Measurements from ENCODE around the gene OR10J5. TPM values are rescaled to one million over a fixed set of nuclear protein-coding genes. Genes with fewer than 3 reads are reported as not detected.

OR10J5 gene
- total RNA-seq, 1 experiment from 2014 or later: not detected

GRCh38 chr1:159509440-159510228 is 26.2 kb downstream of the OR10J5 start:
- H4K20me1 ChIP-seq (ENCODE audit: insufficient read depth): no peaks in the 10 kb centered on the region; the same call in 1 of the 2 replicates
- ChIA-PET POLR2A (no interaction called here), RAD21 (ENCODE audit: low non-redundant PET in 1 of 2, low total read pairs in 2 of 2, uncharacterized antibody in 2 of 2, unreplicated experiment in 2 of 2) (interaction anchor here in 1 of 2 experiments (0.6 kb wide), 1 partner anchor 109 kb away, joined by 12 read pairs; no protein-coding TSS in a partner anchor), CTCF (no interaction called here)
- BruUV-seq (replicated peaks): no TSS peak
- H3K4me2 ChIP-seq (ENCODE audit: low read length): no peak overlapping the region
- H3K4me3 ChIP-seq (replicated peaks in 1 of 2; ENCODE audit: low read depth in 1 of 2, low read length in 2 of 2): no peak overlapping the region
- no peaks in the 10 kb centered on the region for H3K36me3 ChIP-seq (ENCODE audit: control insufficient read depth in 1 of 2, insufficient read depth in 2 of 2, low read length in 2 of 2)
- no peaks in the 10 kb centered on the region for H3K9me2 ChIP-seq (ENCODE audit: insufficient read depth)
- DNase-seq (ENCODE audit: low read depth, low spot score): no peak
- no peak for ATAC-seq
- no peak overlapping the region for H3K9ac ChIP-seq (ENCODE audit: low read length)
- H3K9me3 ChIP-seq (ENCODE audit: control insufficient read depth in 1 of 2, insufficient read depth in 1 of 2, low read depth in 1 of 2, low read length in 2 of 2): no peaks in the 10 kb centered on the region
- H3K27me3 ChIP-seq (ENCODE audit: insufficient read depth, low read length): no peaks in the 10 kb centered on the region
- intact Hi-C loops (cut with micrococcal nuclease): no loop called here
- H3K4me1 ChIP-seq (ENCODE audit: control insufficient read depth in 1 of 2, insufficient read depth in 2 of 2, low read length in 2 of 2): no peaks in the 10 kb centered on the region
- no peaks in the 10 kb centered on the region for H3K79me2 ChIP-seq (ENCODE audit: insufficient read depth, low read length)
- no peak for TF ChIP-seq POLR2A (IDR thresholded peaks at IDR 0.05; ENCODE audit: borderline replicate concordance, extremely low read depth, insufficient read depth, insufficient read length)
- TF ChIP-seq, protein P1, sequence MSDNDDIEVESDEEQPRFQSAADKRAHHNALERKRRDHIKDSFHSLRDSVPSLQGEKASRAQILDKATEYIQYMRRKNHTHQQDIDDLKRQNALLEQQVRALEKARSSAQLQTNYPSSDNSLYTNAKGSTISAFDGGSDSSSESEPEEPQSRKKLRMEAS (IDR thresholded peaks at IDR 0.05): no peak
- TF ChIP-seq ATF3 (IDR thresholded peaks at IDR 0.05): no peak
- TF ChIP-seq ZFX (IDR thresholded peaks at IDR 0.05): no peak
- TF ChIP-seq TCF7L2 (IDR thresholded peaks at IDR 0.05; ENCODE audit: borderline replicate concordance, extremely low read depth, insufficient read depth, insufficient read length): no peak
- no peak for TF ChIP-seq ELF1 (IDR thresholded peaks at IDR 0.05; ENCODE audit: borderline replicate concordance, low read depth)
- TF ChIP-seq, protein P2, sequence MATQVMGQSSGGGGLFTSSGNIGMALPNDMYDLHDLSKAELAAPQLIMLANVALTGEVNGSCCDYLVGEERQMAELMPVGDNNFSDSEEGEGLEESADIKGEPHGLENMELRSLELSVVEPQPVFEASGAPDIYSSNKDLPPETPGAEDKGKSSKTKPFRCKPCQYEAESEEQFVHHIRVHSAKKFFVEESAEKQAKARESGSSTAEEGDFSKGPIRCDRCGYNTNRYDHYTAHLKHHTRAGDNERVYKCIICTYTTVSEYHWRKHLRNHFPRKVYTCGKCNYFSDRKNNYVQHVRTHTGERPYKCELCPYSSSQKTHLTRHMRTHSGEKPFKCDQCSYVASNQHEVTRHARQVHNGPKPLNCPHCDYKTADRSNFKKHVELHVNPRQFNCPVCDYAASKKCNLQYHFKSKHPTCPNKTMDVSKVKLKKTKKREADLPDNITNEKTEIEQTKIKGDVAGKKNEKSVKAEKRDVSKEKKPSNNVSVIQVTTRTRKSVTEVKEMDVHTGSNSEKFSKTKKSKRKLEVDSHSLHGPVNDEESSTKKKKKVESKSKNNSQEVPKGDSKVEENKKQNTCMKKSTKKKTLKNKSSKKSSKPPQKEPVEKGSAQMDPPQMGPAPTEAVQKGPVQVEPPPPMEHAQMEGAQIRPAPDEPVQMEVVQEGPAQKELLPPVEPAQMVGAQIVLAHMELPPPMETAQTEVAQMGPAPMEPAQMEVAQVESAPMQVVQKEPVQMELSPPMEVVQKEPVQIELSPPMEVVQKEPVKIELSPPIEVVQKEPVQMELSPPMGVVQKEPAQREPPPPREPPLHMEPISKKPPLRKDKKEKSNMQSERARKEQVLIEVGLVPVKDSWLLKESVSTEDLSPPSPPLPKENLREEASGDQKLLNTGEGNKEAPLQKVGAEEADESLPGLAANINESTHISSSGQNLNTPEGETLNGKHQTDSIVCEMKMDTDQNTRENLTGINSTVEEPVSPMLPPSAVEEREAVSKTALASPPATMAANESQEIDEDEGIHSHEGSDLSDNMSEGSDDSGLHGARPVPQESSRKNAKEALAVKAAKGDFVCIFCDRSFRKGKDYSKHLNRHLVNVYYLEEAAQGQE (IDR thresholded peaks at IDR 0.05; ENCODE audit: low read depth): no peak
- no peak for TF ChIP-seq EGR1 (IDR thresholded peaks at IDR 0.05; ENCODE audit: low read depth)
- no peak for TF ChIP-seq JUND (IDR thresholded peaks at IDR 0.05)
- no peak for TF ChIP-seq YY1 (IDR thresholded peaks at IDR 0.05; ENCODE audit: extremely low read depth, insufficient replicate concordance, low read depth, low read length)
- no peak for TF ChIP-seq SP1 (IDR thresholded peaks at IDR 0.05; ENCODE audit: low read depth)
- TF ChIP-seq EZH2phosphoT487 (IDR thresholded peaks at IDR 0.05; ENCODE audit: borderline replicate concordance): no peak
- no peak for TF ChIP-seq SRF (IDR thresholded peaks at IDR 0.05; ENCODE audit: low read depth)
- H2AFZ ChIP-seq (ENCODE audit: low read depth, low read length, poor library complexity, severe bottlenecking): no peak overlapping the region
- no peak overlapping the region for H3K27ac ChIP-seq (ENCODE audit: low read depth, low read length)

Data from HCT116 (cell line).